ENCODE data around the gene NPAS4. TPM values are rescaled to one million over a fixed set of nuclear protein-coding genes. Genes with fewer than 3 reads are reported as not detected.
A peak's percentile ranks its signal among the peaks of the same experiment; 100 is the strongest.

The NPAS4 gene
- total RNA-seq, 4 donors from 2014 or later = 0.38 TPM; not detected in 3

DNA sequence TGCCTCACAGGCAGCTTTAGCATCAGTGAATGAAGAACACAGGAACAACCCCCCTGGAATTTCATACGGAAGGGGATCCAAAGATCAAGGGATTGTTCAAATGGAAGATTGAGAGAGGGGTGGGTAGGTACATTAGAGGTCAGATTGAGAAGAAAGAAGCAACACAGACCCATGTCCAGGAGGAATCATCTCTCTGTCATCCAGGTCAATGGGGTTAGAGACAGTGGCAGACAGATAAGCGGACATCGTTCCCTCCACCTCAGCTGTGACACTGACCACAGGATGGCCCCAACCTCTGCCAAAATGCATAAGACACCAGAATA is 1.9 kb upstream of the NPAS4 start:
- DNase-seq = no peak
- 59 to 64% methylated on average over 3 of the region's 3 CpGs for WGBS, 2 donors
- Histone ChIP-seq H3K9me3 (no peaks in the 10 kb centered on the region), H3K27ac (peak overlapping the region in 2 of 4 donors; percentile 61 to 75), H3K36me3 (peaks cover 0 to 3% (median 0%) of the 10 kb centered on the region in 3 donors), H3K27me3 (peaks cover 0 to 60% (median 1%) of the 10 kb centered on the region in 4 donors), H3K4me1 (peaks cover 0 to 38% (median 6%) of the 10 kb centered on the region in 3 donors), H3K4me3 (no peak overlapping the region)
- no peak for TF ChIP-seq POLR2A (IDR thresholded peaks at IDR 0.05)
- TF ChIP-seq, protein P1, sequence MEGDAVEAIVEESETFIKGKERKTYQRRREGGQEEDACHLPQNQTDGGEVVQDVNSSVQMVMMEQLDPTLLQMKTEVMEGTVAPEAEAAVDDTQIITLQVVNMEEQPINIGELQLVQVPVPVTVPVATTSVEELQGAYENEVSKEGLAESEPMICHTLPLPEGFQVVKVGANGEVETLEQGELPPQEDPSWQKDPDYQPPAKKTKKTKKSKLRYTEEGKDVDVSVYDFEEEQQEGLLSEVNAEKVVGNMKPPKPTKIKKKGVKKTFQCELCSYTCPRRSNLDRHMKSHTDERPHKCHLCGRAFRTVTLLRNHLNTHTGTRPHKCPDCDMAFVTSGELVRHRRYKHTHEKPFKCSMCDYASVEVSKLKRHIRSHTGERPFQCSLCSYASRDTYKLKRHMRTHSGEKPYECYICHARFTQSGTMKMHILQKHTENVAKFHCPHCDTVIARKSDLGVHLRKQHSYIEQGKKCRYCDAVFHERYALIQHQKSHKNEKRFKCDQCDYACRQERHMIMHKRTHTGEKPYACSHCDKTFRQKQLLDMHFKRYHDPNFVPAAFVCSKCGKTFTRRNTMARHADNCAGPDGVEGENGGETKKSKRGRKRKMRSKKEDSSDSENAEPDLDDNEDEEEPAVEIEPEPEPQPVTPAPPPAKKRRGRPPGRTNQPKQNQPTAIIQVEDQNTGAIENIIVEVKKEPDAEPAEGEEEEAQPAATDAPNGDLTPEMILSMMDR (IDR thresholded peaks at IDR 0.05) = no peak
- intact Hi-C loops (cut with DNase I) = no loop called here

DNA sequence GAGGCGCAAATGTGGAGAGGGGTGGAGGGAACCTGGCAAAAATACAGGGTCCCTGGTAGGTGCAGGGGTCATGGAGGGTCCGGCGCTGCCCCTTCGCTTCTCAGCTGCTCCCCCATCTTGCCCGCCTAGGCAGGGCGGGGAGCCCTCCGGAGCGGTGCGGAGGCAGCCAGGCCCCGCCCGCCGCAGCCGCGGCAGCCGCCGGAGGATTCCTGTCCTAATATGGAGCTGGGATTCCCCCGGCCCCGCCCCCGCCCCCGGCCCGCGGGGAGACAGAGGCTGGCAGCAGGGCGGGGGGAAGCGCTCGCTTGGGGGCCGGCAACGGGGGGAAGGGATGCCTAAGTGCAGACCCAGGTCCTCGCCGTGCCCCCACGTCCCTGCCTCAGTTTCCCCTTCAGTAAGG is 1.0 kb upstream of the NPAS4 start:
- intact Hi-C loops (cut with DNase I) = no loop called here
- DNase-seq = no peak
- no peak overlapping the region for H3K4me3 ChIP-seq
- peaks cover 0 to 10% (median 0%) of the 10 kb centered on the region in 3 donors for H3K36me3 ChIP-seq
- TF ChIP-seq, protein P1 (IDR thresholded peaks at IDR 0.05) = no peak
- no peak overlapping the region for H3K27ac ChIP-seq
- 4 to 6% methylated on average over 4 to 10 of the region's 30 CpGs for WGBS, 2 donors
- peaks cover 0 to 51% (median 1%) of the 10 kb centered on the region in 4 donors for H3K27me3 ChIP-seq
- peaks cover 0 to 38% (median 6%) of the 10 kb centered on the region in 3 donors for H3K4me1 ChIP-seq
- no peaks in the 10 kb centered on the region for H3K9me3 ChIP-seq

DNA sequence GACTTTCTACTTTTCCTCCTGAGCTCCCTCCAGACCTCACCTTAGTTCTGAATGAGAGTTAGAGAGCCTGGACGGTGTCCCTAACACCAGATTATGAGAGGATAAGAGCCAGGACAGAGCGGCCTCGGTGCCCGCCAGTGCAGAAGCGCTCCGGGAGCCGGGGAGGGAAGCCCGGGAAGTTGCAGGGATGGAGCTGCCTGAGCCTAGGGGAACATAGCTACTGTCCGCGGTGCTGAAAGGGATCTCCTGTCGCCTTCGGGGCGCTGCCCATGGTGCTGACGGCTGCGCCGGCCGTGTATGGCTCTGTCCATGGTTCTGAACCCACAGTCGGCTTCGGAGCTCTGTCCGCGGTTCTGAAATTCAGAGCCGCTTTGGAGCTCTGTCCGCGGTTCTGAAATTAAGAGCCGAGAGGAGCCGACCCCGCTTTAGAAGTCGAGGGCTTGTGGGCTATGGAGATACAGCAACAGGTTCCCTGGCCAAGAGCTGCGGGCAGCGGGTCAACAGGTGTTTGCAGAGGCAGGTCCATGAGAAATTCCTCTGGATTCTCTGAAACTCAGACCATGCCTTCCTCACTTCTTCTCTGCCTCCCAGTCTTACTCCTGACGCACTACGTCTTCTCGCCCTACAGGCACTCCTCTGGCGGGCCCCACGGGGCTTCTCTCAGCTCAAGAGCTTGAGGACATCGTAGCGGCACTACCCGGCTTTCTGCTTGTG is 814 bp downstream of the NPAS4 start:
- no peak overlapping the region for H3K27ac ChIP-seq
- TF ChIP-seq, protein P1 (IDR thresholded peaks at IDR 0.05) = peak in 2 of 6 experiments; percentile 6 to 8
- no peak for TF ChIP-seq POLR2A (IDR thresholded peaks at IDR 0.05)
- H3K27me3 ChIP-seq = peaks cover 0 to 33% (median 1%) of the 10 kb centered on the region in 4 donors
- no peak overlapping the region for H3K4me3 ChIP-seq
- H3K4me1 ChIP-seq = peaks cover 0 to 38% (median 6%) of the 10 kb centered on the region in 3 donors
- WGBS, 2 donors = 20 to 32% methylated on average over 9 to 22 of the region's 38 CpGs
- intact Hi-C loops (cut with DNase I) = no loop called here
- peaks cover 0 to 10% (median 0%) of the 10 kb centered on the region in 3 donors for H3K36me3 ChIP-seq
- DNase-seq = peak; percentile 27
- H3K9me3 ChIP-seq = no peaks in the 10 kb centered on the region

DNA sequence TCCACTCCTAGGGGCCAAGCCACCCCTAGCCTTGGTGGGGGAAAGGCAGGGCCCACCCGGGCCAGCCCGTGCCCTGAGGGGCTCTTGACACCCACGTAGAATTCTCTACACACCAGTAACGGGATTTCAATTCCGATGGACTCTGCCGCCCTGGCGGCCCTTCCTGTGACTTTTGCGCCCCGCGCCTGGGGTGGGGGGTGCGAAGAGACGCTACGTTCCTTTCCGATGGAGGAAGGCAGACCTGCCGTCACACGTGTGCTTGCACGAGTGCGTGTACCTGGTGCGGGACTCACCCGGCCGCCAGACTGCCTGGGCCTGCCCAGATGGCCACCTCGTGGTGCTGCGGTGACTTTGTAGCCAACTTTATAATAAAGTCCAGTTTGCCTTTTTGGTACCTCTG is 5.5 kb downstream of the NPAS4 start:
- Histone ChIP-seq H3K4me1 (peaks cover 0 to 2% (median 0%) of the 10 kb centered on the region in 3 donors), H3K27ac (no peak overlapping the region), H3K9me3 (no peaks in the 10 kb centered on the region), H3K4me3 (no peak overlapping the region), H3K36me3 (peaks cover 0 to 10% (median 0%) of the 10 kb centered on the region in 3 donors), H3K27me3 (no peaks in the 10 kb centered on the region)
- DNase-seq = no peak
- intact Hi-C loops (cut with DNase I) = no loop called here
- 80% methylated on average over 1 to 11 of the region's 23 CpGs for WGBS, 2 donors
- TF ChIP-seq, protein P1 (IDR thresholded peaks at IDR 0.05) = no peak
- TF ChIP-seq POLR2A (IDR thresholded peaks at IDR 0.05) = no peak

DNA sequence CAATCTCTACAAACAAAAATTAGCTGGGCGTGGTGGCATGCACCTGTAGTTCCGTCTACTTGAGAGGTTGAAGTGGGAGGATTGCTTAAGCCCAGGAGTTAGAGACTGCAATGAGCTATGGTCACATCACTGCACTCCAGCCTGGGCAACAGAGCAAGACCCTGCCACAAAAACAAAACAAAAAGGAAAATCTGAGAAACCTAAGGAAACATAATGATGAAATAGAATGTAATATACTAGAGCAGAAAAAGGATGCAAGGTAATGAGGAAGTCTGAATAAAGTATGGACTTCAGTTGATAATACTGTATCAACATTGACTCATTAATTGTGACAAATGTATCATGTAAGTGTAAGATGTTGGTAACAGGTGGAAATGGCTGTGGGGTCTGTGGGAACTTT is 8.1 kb downstream of the NPAS4 start:
- Histone ChIP-seq H3K27ac (no peak overlapping the region), H3K36me3 (peaks cover 0 to 31% (median 0%) of the 10 kb centered on the region in 3 donors), H3K4me1 (no peaks in the 10 kb centered on the region), H3K4me3 (no peak overlapping the region), H3K9me3 (no peaks in the 10 kb centered on the region), H3K27me3 (no peaks in the 10 kb centered on the region)
- TF ChIP-seq POLR2A (IDR thresholded peaks at IDR 0.05) = no peak
- TF ChIP-seq, protein P1 (IDR thresholded peaks at IDR 0.05) = no peak
- no peak for DNase-seq
- intact Hi-C loops (cut with DNase I) = no loop called here
- 73 to 76% methylated on average over 2 of the region's 2 CpGs for WGBS, 2 donors

Measured in esophagus squamous epithelium (tissue), 5 donors.